ENCODE measurements around the gene ZNF516.

Gene ZNF516

DNA sequence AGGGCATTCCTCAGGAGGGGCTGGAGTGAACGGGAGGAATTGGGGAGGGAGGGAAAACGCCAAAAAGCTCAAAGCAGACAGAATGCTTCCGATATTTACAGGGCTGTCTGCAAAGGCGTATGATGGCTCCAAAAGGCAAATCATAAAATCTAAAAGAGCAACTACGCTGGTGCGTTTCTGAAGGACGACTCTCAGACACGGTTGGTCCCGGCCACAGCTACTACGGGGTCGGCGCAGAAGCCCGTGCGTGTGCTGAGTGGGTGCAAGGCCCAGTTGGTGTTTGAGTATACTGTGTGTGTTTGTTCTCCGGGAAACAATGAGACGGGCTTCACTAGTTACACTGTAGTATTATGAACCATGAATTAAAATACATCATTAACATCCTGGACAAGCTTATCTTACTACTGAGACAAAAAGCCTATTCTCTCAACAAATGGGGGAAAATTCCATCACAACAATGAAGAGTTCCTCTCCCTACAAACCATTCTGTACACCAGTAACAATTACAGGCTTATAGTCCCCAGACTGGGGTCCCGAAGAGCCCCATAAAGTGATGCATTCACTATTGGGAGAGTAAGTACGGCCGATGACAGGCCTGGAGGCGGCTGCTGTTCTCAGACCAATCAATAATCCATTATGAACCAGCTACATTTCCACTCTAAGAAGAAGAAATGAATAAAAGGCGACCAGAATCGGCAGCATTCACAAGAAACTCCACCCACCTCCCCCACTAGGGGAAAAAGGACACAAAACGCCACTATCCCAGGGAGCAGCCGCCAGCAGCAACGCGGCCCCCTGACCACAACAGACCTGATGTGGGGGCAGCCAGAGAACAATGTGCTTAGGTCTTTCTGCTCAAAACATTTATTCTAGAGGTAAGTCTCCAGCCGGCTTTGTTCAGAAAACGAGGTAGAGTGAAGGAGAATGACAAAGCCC is 43.4 kb downstream of the ZNF516 start:
- no peak overlapping the region for H3K9ac ChIP-seq (ENCODE audit: low read length)

DNA sequence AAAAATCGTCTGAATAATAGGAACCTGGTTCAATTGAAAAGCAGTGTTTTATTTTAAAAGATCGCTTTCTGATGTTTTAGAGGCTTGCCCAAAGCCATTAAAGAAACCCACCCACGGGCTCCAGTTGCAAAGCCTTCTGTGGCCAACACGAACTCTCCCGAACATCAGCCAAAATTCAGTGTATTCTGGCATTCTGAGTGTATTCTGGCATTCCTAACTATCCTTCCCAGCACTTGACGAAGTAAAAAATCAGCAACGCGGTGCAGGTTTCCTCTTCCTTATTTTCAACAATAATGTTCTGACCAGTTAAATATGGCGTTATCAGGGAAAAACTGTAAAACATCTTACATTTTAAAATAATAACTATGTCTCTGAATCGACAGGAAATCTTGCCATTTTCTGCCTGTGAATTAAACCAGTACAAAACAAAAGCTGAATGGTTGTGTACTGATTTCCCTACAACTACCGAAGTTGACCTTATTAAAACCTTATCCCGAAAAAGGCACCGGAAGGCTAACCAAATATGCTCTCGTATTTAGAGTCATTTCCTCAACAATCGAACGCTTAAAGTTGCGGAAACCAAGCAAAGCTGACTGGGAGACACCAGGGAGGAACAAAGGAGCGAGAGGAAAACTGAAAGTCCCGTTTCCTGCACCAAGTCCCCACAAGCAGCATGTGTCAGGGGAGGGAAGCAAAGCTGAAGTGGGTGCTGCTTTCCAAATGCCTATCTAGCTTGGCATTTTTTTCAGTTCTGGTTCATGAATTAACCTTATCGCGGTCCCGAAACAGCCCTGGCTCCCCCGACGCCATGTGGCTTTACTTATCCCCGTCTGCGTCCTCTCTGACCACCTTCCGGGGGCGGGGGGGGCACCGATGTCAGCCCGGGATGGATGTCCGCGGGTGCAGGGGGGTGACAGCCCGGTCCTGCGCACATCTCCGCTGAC is 44.3 kb downstream of the ZNF516 start:
- no peak overlapping the region for H2AFZ ChIP-seq (ENCODE audit: low read length)
- H3K4me1 ChIP-seq (ENCODE audit: insufficient read depth, low read length, severe bottlenecking): peaks cover 6% of the 10 kb centered on the region
- H3K4me3 ChIP-seq (ENCODE audit: low read depth, low read length, poor library complexity, severe bottlenecking): no peak overlapping the region

More for the DNA sequence above, 43.4 kb downstream of the ZNF516 start:
- no peaks in the 10 kb centered on the region for H3F3A ChIP-seq (ENCODE audit: insufficient read depth, low read length)
- H4K20me1 ChIP-seq (ENCODE audit: insufficient read depth, low read length): 0 out of 2 replicates have a peak, but pooled peaks cover 4% of the 10 kb centered on the region
- H3K4me3 ChIP-seq (ENCODE audit: low read depth, low read length, poor library complexity, severe bottlenecking): no peak overlapping the region
- no peak for TF ChIP-seq EZH2 (IDR thresholded peaks at IDR 0.05; ENCODE audit: borderline replicate concordance, low read length)
- TF ChIP-seq, protein P1, sequence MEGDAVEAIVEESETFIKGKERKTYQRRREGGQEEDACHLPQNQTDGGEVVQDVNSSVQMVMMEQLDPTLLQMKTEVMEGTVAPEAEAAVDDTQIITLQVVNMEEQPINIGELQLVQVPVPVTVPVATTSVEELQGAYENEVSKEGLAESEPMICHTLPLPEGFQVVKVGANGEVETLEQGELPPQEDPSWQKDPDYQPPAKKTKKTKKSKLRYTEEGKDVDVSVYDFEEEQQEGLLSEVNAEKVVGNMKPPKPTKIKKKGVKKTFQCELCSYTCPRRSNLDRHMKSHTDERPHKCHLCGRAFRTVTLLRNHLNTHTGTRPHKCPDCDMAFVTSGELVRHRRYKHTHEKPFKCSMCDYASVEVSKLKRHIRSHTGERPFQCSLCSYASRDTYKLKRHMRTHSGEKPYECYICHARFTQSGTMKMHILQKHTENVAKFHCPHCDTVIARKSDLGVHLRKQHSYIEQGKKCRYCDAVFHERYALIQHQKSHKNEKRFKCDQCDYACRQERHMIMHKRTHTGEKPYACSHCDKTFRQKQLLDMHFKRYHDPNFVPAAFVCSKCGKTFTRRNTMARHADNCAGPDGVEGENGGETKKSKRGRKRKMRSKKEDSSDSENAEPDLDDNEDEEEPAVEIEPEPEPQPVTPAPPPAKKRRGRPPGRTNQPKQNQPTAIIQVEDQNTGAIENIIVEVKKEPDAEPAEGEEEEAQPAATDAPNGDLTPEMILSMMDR (IDR thresholded peaks at IDR 0.05; ENCODE audit: low read length): no peak
- no peak overlapping the region for H2AFZ ChIP-seq (ENCODE audit: low read length)
- no peak overlapping the region for H3K4me2 ChIP-seq (ENCODE audit: low read length)
- H3K9me3 ChIP-seq (ENCODE audit: low read length): no peaks in the 10 kb centered on the region
- H3K27me3 ChIP-seq (ENCODE audit: insufficient read depth, low read length): no peaks in the 10 kb centered on the region
- H3K27ac ChIP-seq (ENCODE audit: low read depth, low read length, poor library complexity, severe bottlenecking): no peak overlapping the region
- no peaks in the 10 kb centered on the region for H3K36me3 ChIP-seq (ENCODE audit: insufficient read depth, low read length)
- peaks cover 4% of the 10 kb centered on the region; the same call in 1 of the 2 replicates for H3K79me2 ChIP-seq (ENCODE audit: insufficient read depth, low read length)
- no peaks in the 10 kb centered on the region for H3K9me2 ChIP-seq (ENCODE audit: low read depth, low read length)
- peaks cover 15% of the 10 kb centered on the region for H3K4me1 ChIP-seq (ENCODE audit: insufficient read depth, low read length, severe bottlenecking)

DNA sequence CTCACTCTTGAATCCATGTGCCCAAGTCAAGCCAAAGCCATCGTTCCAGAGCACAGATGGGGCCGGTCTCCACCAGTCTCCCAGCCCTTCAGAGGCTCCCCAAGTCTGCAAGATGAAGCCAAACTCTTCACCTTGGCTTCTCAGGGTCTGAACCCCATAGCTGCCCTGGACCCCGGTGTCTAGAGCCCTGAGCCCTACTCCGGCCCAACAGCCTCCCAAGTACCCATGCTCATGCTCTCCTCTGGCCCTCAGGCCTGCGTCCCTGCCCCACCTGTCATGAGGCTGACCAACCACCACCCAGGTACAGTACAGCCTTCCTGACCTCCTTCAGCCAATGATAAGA is 46.0 kb downstream of the ZNF516 start:
- no peaks in the 10 kb centered on the region for H3F3A ChIP-seq (ENCODE audit: insufficient read depth, low read length)
- no peak overlapping the region for H3K4me2 ChIP-seq (ENCODE audit: low read length)
- no peak overlapping the region for H3K9ac ChIP-seq (ENCODE audit: low read length)
- no peaks in the 10 kb centered on the region for H3K9me3 ChIP-seq (ENCODE audit: low read length)
- H3K27me3 ChIP-seq (ENCODE audit: insufficient read depth, low read length): no peaks in the 10 kb centered on the region
- H3K4me1 ChIP-seq (ENCODE audit: insufficient read depth, low read length, severe bottlenecking): peaks cover 5% of the 10 kb centered on the region
- H4K20me1 ChIP-seq (ENCODE audit: insufficient read depth, low read length): 0 out of 2 replicates have a peak, but pooled peaks cover 4% of the 10 kb centered on the region
- no peaks in the 10 kb centered on the region for H3K9me2 ChIP-seq (ENCODE audit: low read depth, low read length)
- H3K79me2 ChIP-seq (ENCODE audit: insufficient read depth, low read length): peaks cover 4% of the 10 kb centered on the region; the same call in 1 of the 2 replicates
- no peak overlapping the region for H3K27ac ChIP-seq (ENCODE audit: low read depth, low read length, poor library complexity, severe bottlenecking)
- H3K36me3 ChIP-seq (ENCODE audit: insufficient read depth, low read length): no peaks in the 10 kb centered on the region
- TF ChIP-seq, protein P1 (IDR thresholded peaks at IDR 0.05; ENCODE audit: low read length): no peak
- H3K4me3 ChIP-seq (ENCODE audit: low read depth, low read length, poor library complexity, severe bottlenecking): no peak overlapping the region
- no peak overlapping the region for H2AFZ ChIP-seq (ENCODE audit: low read length)

More for the DNA sequence above, 44.3 kb downstream of the ZNF516 start:
- H3F3A ChIP-seq (ENCODE audit: insufficient read depth, low read length): no peaks in the 10 kb centered on the region
- peaks cover 4% of the 10 kb centered on the region; the same call in 1 of the 2 replicates for H3K79me2 ChIP-seq (ENCODE audit: insufficient read depth, low read length)
- no peaks in the 10 kb centered on the region for H3K9me3 ChIP-seq (ENCODE audit: low read length)
- TF ChIP-seq EZH2 (IDR thresholded peaks at IDR 0.05; ENCODE audit: borderline replicate concordance, low read length): no peak
- TF ChIP-seq, protein P1 (IDR thresholded peaks at IDR 0.05; ENCODE audit: low read length): no peak
- no peak overlapping the region for H3K9ac ChIP-seq (ENCODE audit: low read length)
- 0 out of 2 replicates have a peak, but pooled peaks cover 4% of the 10 kb centered on the region for H4K20me1 ChIP-seq (ENCODE audit: insufficient read depth, low read length)
- H3K27me3 ChIP-seq (ENCODE audit: insufficient read depth, low read length): no peaks in the 10 kb centered on the region
- no peaks in the 10 kb centered on the region for H3K36me3 ChIP-seq (ENCODE audit: insufficient read depth, low read length)
- H3K4me2 ChIP-seq (ENCODE audit: low read length): no peak overlapping the region
- no peaks in the 10 kb centered on the region for H3K9me2 ChIP-seq (ENCODE audit: low read depth, low read length)
- H3K27ac ChIP-seq (ENCODE audit: low read depth, low read length, poor library complexity, severe bottlenecking): no peak overlapping the region

Data from OCI-LY1 (cell line).